ENCODE measurements around the gene NOP9. TPM values are rescaled to one million over a fixed set of nuclear protein-coding genes. Genes with fewer than 3 reads are reported as not detected.
A peak's percentile ranks its signal among the peaks of the same experiment; 100 is the strongest.

NOP9 gene
- total RNA-seq, 1 donor from 2014 or later: 17.1 TPM

GRCh38 chr14:24274101-24274543 lies 25.5 kb upstream of the NOP9 start:
- no peak for DNase-seq (ENCODE audit: low read depth)
- TF ChIP-seq CTCF (conservative IDR thresholded peaks at IDR 0.05; ENCODE audit: low read depth, low read length): no peak
- no peak overlapping the region for H3K4me3 ChIP-seq (ENCODE audit: low read depth, low read length)

GRCh38 chr14:24277071-24277470 lies 22.6 kb upstream of the NOP9 start:
- DNase-seq (ENCODE audit: low read depth): no peak
- TF ChIP-seq CTCF (conservative IDR thresholded peaks at IDR 0.05; ENCODE audit: low read depth, low read length): no peak
- no peak overlapping the region for H3K4me3 ChIP-seq (ENCODE audit: low read depth, low read length)

GRCh38 chr14:24277606-24278321 lies 21.9 kb upstream of the NOP9 start:
- H3K4me3 ChIP-seq (ENCODE audit: low read depth, low read length): no peak overlapping the region
- no peak for DNase-seq (ENCODE audit: low read depth)
- TF ChIP-seq CTCF (conservative IDR thresholded peaks at IDR 0.05; ENCODE audit: low read depth, low read length): no peak

- no peak for DNase-seq (ENCODE audit: low read depth)
- TF ChIP-seq CTCF (conservative IDR thresholded peaks at IDR 0.05; ENCODE audit: low read depth, low read length): no peak
- H3K4me3 ChIP-seq (ENCODE audit: low read depth, low read length): no peak overlapping the region
Observed at GRCh38 chr14:24278424-24278823, 21.2 kb upstream of the NOP9 start.

- DNase-seq (ENCODE audit: low read depth): no peak
- no peak overlapping the region for H3K4me3 ChIP-seq (ENCODE audit: low read depth, low read length)
- peak; percentile 55 for TF ChIP-seq CTCF (conservative IDR thresholded peaks at IDR 0.05; ENCODE audit: low read depth, low read length)
Observed at GRCh38 chr14:24279301-24280186, 20.1 kb upstream of the NOP9 start.

- DNase-seq (ENCODE audit: low read depth): no peak
- H3K4me3 ChIP-seq (ENCODE audit: low read depth, low read length): no peak overlapping the region
- TF ChIP-seq CTCF (conservative IDR thresholded peaks at IDR 0.05; ENCODE audit: low read depth, low read length): no peak
Observed at GRCh38 chr14:24280797-24281460, 18.7 kb upstream of the NOP9 start.
